Endothelial cell (in vitro differentiated cells): ENCODE data around the gene CHRNA7. TPM values are rescaled to one million over a fixed set of nuclear protein-coding genes. Genes with fewer than 3 reads are reported as not detected.

ENCODE experiments used
- DNase-seq: peaks from one replicate; pipeline ENCODE4 v3.0.0; 2021; ENCODE audit warnings: low spot score
- H3K27ac Mint-ChIP-seq: one replicate; pipeline ENCODE4 v1.8.0; 2021; ENCODE audit warnings: mixed read lengths, inconsistent platforms; ENCODE audit not compliant: unreplicated experiment
- H3K27me3 Mint-ChIP-seq: one replicate; pipeline ENCODE4 v1.8.0; 2021; ENCODE audit warnings: mild to moderate bottlenecking, moderate library complexity, mixed read lengths, inconsistent platforms; ENCODE audit not compliant: unreplicated experiment
- H3K36me3 Mint-ChIP-seq: one replicate; pipeline ENCODE4 v1.8.0; 2021; ENCODE audit warnings: mild to moderate bottlenecking, low read depth, mixed read lengths, inconsistent platforms; ENCODE audit not compliant: unreplicated experiment
- H3K4me1 Mint-ChIP-seq: one replicate; pipeline ENCODE4 v1.8.0; 2021; ENCODE audit warnings: mild to moderate bottlenecking, mixed read lengths, inconsistent platforms; ENCODE audit not compliant: unreplicated experiment
- H3K4me3 Mint-ChIP-seq: one replicate; pipeline ENCODE4 v1.8.0; 2021; ENCODE audit warnings: mild to moderate bottlenecking, mixed read lengths, inconsistent platforms; ENCODE audit not compliant: unreplicated experiment
- H3K9me3 Mint-ChIP-seq: one replicate; pipeline ENCODE4 v1.8.0; 2021; ENCODE audit warnings: mixed read lengths, inconsistent platforms; ENCODE audit not compliant: unreplicated experiment
- CTCF ChIP-seq: fragments of 200-600 bp; sonication (generic); IDR thresholded peaks from one replicate; pipeline ENCODE4 v1.5.0; 2021; ENCODE audit warnings: antibody characterized with exemption; ENCODE audit not compliant: unreplicated experiment
- total RNA-seq: library from RNA; stranded (reverse); fragmentation: NEBNext Ultra II Directional; extraction: Animal tissue kit (Norgen Biotek cat#: 25700); gene quantifications from one replicate; pipeline ENCODE4 v1.2.1, GENCODE V29; 2021; ENCODE audit not compliant: unreplicated experiment

Gene CHRNA7
- total RNA-seq, 1 donor from 2014 or later = 2.3 TPM

GRCh38 chr15:32099956-32100684 is 69.8 kb downstream of the CHRNA7 start:
- Mint-ChIP-seq H3K4me3 (no peak overlapping the region), H3K27me3 (peaks cover 5% of the 10 kb centered on the region), H3K4me1 (peaks cover 14% of the 10 kb centered on the region), H3K36me3 (no peaks in the 10 kb centered on the region), H3K27ac (no peak overlapping the region), H3K9me3 (no peaks in the 10 kb centered on the region)
- TF ChIP-seq CTCF = no peak
- no peak for DNase-seq

GRCh38 chr15:32104061-32104995 is 74.0 kb downstream of the CHRNA7 start:
- DNase-seq = no peak
- Mint-ChIP-seq H3K27ac (no peak overlapping the region), H3K36me3 (no peaks in the 10 kb centered on the region), H3K9me3 (no peaks in the 10 kb centered on the region), H3K27me3 (no peaks in the 10 kb centered on the region), H3K4me1 (peaks cover 30% of the 10 kb centered on the region), H3K4me3 (no peak overlapping the region)
- no peak for TF ChIP-seq CTCF

GRCh38 chr15:32105258-32106241 is 75.2 kb downstream of the CHRNA7 start:
- DNase-seq = no peak
- no peaks in the 10 kb centered on the region for H3K27me3 Mint-ChIP-seq
- H3K27ac Mint-ChIP-seq = no peak overlapping the region
- H3K9me3 Mint-ChIP-seq = no peaks in the 10 kb centered on the region
- H3K4me1 Mint-ChIP-seq = peaks cover 30% of the 10 kb centered on the region
- no peak overlapping the region for H3K4me3 Mint-ChIP-seq
- no peak for TF ChIP-seq CTCF
- H3K36me3 Mint-ChIP-seq = no peaks in the 10 kb centered on the region

GRCh38 chr15:32106401-32107381 is 76.4 kb downstream of the CHRNA7 start:
- no peak for TF ChIP-seq CTCF
- Mint-ChIP-seq H3K4me3 (no peak overlapping the region), H3K27ac (no peak overlapping the region)

More at GRCh38 chr15:32106401-32107381, 76.4 kb downstream of the CHRNA7 start:
- no peaks in the 10 kb centered on the region for H3K27me3 Mint-ChIP-seq
- no peak for DNase-seq
- no peaks in the 10 kb centered on the region for H3K36me3 Mint-ChIP-seq
- no peaks in the 10 kb centered on the region for H3K9me3 Mint-ChIP-seq
- peaks cover 30% of the 10 kb centered on the region for H3K4me1 Mint-ChIP-seq
